Mesothelial cell of epicardium (in vitro differentiated cells): ENCODE results near the gene SETSIP. TPM values are rescaled to one million over a fixed set of nuclear protein-coding genes. Genes with fewer than 3 reads are reported as not detected.
A peak's percentile ranks its signal among the peaks of the same experiment; 100 is the strongest.

Source experiments
- DNase-seq, 2 experiments: peaks; one replicate each; pipeline ENCODE4 v3.0.0; 2021; ENCODE audit warnings: low spot score in 2 of 2; ENCODE audit not compliant: unreplicated experiment in 2 of 2
- H3K27ac Mint-ChIP-seq: 2 replicates; pipeline ENCODE4 v1.8.0; 2021; ENCODE audit warnings: mixed read lengths
- H3K27me3 Mint-ChIP-seq: 2 replicates; pipeline ENCODE4 v1.8.0; 2021; ENCODE audit warnings: low read depth, mixed read lengths
- H3K36me3 Mint-ChIP-seq: 2 replicates; pipeline ENCODE4 v1.8.0; 2021; ENCODE audit warnings: mixed read lengths
- H3K4me1 Mint-ChIP-seq: 2 replicates; pipeline ENCODE4 v1.8.0; 2021; ENCODE audit warnings: mixed read lengths
- H3K4me3 Mint-ChIP-seq: 2 replicates; pipeline ENCODE4 v1.8.0; 2021; ENCODE audit warnings: mild to moderate bottlenecking, moderate library complexity, mixed read lengths
- H3K9me3 Mint-ChIP-seq: 2 replicates; pipeline ENCODE4 v1.8.0; 2021; ENCODE audit warnings: mixed read lengths
- total RNA-seq: library from RNA; stranded (reverse); gene quantifications from 3 replicates; pipeline ENCODE4 v1.2.1, GENCODE V29; 2021
- TF ChIP-seq, protein P1 (sequence below): fragments of 200-600 bp; sonication (generic); IDR thresholded peaks from one replicate; pipeline ENCODE4 v1.5.0; 2021; ENCODE audit warnings: antibody characterized with exemption; ENCODE audit not compliant: unreplicated experiment

SETSIP gene
- total RNA-seq, 1 donor from 2014 or later, result not detected

DNA sequence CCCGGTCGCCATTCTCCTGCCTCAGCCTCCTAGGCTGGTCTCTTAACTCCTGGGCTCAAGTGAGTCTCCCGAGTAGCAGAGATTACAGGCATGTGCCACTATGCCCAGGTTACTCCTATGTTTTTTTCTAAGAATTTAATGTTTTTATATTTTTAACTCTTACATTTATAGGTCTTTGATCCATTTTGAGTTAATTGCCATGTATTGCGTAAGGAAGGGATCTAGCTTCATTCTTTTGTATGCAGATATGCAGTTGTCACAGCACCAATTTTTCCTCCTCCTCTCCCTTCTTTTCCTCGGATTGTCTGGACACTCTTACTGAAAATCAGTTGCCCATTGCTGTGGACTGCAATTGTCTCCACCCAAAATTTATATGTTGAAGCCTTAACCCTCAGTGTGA, 16.4 kb upstream of the SETSIP start:
- Mint-ChIP-seq H3K4me3 (no peak overlapping the region), H3K9me3 (peaks cover 13% of the 10 kb centered on the region), H3K4me1 (no peaks in the 10 kb centered on the region), H3K27ac (no peak overlapping the region), H3K36me3 (peaks cover 23% of the 10 kb centered on the region), H3K27me3 (no peaks in the 10 kb centered on the region)
- no peak for DNase-seq
- TF ChIP-seq, protein P1, sequence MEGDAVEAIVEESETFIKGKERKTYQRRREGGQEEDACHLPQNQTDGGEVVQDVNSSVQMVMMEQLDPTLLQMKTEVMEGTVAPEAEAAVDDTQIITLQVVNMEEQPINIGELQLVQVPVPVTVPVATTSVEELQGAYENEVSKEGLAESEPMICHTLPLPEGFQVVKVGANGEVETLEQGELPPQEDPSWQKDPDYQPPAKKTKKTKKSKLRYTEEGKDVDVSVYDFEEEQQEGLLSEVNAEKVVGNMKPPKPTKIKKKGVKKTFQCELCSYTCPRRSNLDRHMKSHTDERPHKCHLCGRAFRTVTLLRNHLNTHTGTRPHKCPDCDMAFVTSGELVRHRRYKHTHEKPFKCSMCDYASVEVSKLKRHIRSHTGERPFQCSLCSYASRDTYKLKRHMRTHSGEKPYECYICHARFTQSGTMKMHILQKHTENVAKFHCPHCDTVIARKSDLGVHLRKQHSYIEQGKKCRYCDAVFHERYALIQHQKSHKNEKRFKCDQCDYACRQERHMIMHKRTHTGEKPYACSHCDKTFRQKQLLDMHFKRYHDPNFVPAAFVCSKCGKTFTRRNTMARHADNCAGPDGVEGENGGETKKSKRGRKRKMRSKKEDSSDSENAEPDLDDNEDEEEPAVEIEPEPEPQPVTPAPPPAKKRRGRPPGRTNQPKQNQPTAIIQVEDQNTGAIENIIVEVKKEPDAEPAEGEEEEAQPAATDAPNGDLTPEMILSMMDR, result no peak

DNA sequence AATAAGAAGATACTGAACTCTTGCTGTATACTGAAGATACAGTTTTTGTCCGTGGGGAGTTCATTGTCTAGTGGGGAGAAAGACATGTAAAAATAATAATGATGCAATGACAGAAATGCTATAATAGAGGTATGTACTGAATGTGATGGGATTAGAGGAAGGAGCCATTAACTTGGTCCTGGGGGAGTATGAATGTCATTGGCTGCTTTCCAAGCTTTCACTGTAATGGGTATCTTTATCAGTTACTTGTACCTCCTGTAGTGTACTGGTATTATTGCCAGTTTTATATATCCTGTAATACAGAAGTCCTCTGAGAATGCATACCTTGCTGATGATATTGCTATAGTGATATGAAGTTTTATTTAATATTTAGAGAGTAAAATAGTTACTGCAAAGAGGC, 12.3 kb upstream of the SETSIP start:
- Mint-ChIP-seq H3K27ac (no peak overlapping the region), H3K36me3 (peaks cover 48% of the 10 kb centered on the region), H3K4me1 (no peaks in the 10 kb centered on the region), H3K4me3 (no peak overlapping the region), H3K27me3 (no peaks in the 10 kb centered on the region), H3K9me3 (peaks cover 42% of the 10 kb centered on the region)
- TF ChIP-seq, protein P1, result no peak
- DNase-seq, result no peak

DNA sequence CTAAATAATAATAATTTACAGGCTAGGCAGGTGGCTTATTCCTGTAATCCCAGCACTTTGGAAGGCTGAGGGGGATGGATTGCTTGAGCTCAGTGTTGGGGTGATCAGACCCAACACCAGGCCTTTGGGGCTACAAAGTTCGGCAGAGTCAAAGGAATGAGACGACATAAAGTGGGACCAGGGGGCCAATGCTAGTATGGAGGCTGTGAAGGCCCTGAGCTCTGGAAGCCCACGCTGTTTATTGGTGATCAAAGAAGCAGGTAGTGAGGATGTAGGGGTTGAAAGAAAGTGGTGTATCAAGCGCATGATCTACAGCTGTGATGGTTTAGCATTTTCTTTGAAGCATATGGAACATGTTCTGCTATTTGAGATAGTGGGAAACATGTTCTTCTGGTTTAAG, 10.5 kb upstream of the SETSIP start:
- TF ChIP-seq, protein P1, result no peak
- Mint-ChIP-seq H3K9me3 (peaks cover 42% of the 10 kb centered on the region), H3K36me3 (peaks cover 43% of the 10 kb centered on the region), H3K4me1 (peaks cover 2% of the 10 kb centered on the region), H3K27me3 (no peaks in the 10 kb centered on the region), H3K27ac (no peak overlapping the region), H3K4me3 (no peak overlapping the region)
- no peak for DNase-seq

DNA sequence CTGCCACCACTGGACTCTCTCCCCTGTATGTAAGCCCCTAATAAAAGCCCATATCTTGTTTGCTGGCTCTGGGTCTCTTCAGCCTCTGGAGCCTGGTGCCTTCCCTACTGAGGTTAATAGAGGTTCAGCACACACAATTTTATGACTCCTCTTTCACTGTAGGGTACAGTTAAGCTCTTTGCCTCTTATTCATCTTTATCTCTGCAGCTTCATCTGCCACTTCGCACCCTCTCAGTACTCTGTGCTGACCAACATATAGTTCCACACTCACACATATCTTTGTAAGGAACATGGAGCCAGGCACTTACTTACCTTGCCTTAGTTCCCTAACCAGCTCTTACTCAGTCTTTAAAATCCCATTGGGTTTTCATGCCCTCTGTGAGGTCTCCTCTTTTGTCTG, 9.4 kb upstream of the SETSIP start:
- no peak overlapping the region for H3K27ac Mint-ChIP-seq
- TF ChIP-seq, protein P1, result no peak
- H3K4me1 Mint-ChIP-seq, result peaks cover 2% of the 10 kb centered on the region
- H3K9me3 Mint-ChIP-seq, result peaks cover 42% of the 10 kb centered on the region
- no peaks in the 10 kb centered on the region for H3K27me3 Mint-ChIP-seq
- DNase-seq, result no peak
- peaks cover 36% of the 10 kb centered on the region for H3K36me3 Mint-ChIP-seq
- H3K4me3 Mint-ChIP-seq, result no peak overlapping the region

DNA sequence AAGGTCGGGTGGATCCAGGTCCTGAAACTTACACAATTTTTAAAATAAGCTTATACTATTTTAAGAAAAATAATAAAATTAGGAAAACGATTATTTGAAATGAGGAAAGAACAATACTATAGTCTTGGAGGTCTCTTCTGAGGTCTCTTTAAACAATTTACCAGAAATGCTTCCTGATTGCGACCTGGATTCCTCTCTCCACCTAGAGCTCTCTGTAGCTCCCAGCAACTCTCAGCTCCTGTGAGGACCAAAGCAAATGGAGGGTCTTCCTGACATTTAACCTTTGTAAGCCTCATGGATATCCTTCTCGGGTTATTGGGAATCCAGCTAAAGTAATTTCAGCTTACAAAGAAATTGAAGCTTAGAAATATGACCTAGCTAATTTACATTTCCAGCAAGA, 5.8 kb upstream of the SETSIP start:
- no peak for DNase-seq
- Mint-ChIP-seq H3K4me1 (peaks cover 2% of the 10 kb centered on the region), H3K4me3 (peak overlapping the region; percentile 97), H3K27ac (peak overlapping the region; percentile 9), H3K36me3 (peaks cover 23% of the 10 kb centered on the region), H3K27me3 (no peaks in the 10 kb centered on the region), H3K9me3 (peaks cover 25% of the 10 kb centered on the region)
- TF ChIP-seq, protein P1, result no peak
